SK-N-SH (cell line): ENCODE measurements around the gene SLC22A23. TPM values are rescaled to one million over a fixed set of nuclear protein-coding genes. Genes with fewer than 3 reads are reported as not detected.

Source experiments
- CTCF ChIA-PET: fragments of 300-600, 350-600 bp; formaldehyde crosslinking; extraction: SDS; loops from one replicate; lab custom pipeline; 2021; lab: Yijun Ruan, JAX
- POLR2A ChIA-PET: fragments of 350-600 bp; sonication (Branson Sonifier 250); formaldehyde crosslinking; extraction: SDS; loops from one replicate; lab custom pipeline; 2020; ENCODE audit warnings: antibody characterized with exemption, inconsistent platforms; lab: Yijun Ruan, JAX
- DNase-seq: peaks from one replicate; pipeline ENCODE4 v3.0.0; 2012
- H2AFZ ChIP-seq: fragments of 200-600 bp; sonication (generic); 2 replicates; pipeline ENCODE4 v1.8.1; 2016; ENCODE audit warnings: antibody characterized with exemption, mild to moderate bottlenecking, low read depth
- H3F3A ChIP-seq: fragments of 200-600 bp; sonication (generic); replicated peaks from 2 replicates; pipeline ENCODE3; 2016; ENCODE audit warnings: antibody characterized with exemption, mild to moderate bottlenecking; ENCODE audit not compliant: insufficient read depth
- H3K27ac ChIP-seq, 2 experiments: fragments of 200-500 bp in 1 of 2; fragments of 200-600 bp in 1 of 2; sonication (Bioruptor generic) in 1 of 2; sonication (generic), shearing (Covaris generic) in 1 of 2; 2 replicates each; pipeline versions ENCODE4 v1.5.1 to v1.6.1; 2014 to 2016; ENCODE audit warnings: low read depth in 2 of 2, inconsistent platforms in 1 of 2, low read length in 1 of 2, mild to moderate bottlenecking in 1 of 2, mixed read lengths in 1 of 2
- H3K27me3 ChIP-seq: fragments of 200-600 bp; sonication (generic), shearing (Covaris generic); 2 replicates; pipeline ENCODE4 v1.6.1; 2016; ENCODE audit warnings: mixed run types; ENCODE audit not compliant: insufficient read depth
- H3K36me3 ChIP-seq, 2 experiments: fragments of 200-500 bp in 1 of 2; fragments of 200-600 bp in 1 of 2; sonication (Bioruptor generic) in 1 of 2; sonication (generic) in 1 of 2; replicated peaks in 1 of 2; 2 replicates each; pipeline versions ENCODE3 to v1.5.1; 2014 to 2016; ENCODE audit warnings: low read length in 1 of 2, mild to moderate bottlenecking in 1 of 2; ENCODE audit not compliant: insufficient read depth in 2 of 2, control insufficient read depth in 1 of 2
- H3K4me1 ChIP-seq, 2 experiments: fragments of 200-500 bp in 1 of 2; fragments of 200-600 bp in 1 of 2; sonication (Bioruptor generic) in 1 of 2; sonication (generic), shearing (Covaris generic) in 1 of 2; 2 replicates each; pipeline versions ENCODE4 v1.5.1 to v1.6.1; 2014 to 2016; ENCODE audit warnings: low read depth in 1 of 2, low read length in 1 of 2, mixed run types in 1 of 2; ENCODE audit not compliant: insufficient read depth in 2 of 2, control insufficient read depth in 1 of 2
- H3K4me2 ChIP-seq: fragments of 200-600 bp; sonication (generic), shearing (Covaris generic); 2 replicates; pipeline ENCODE4 v1.6.1; 2017; ENCODE audit warnings: mixed run types
- H3K4me3 ChIP-seq, 2 experiments: fragments of 200-500 bp in 1 of 2; fragments of 200-600 bp in 1 of 2; sonication (Bioruptor generic) in 1 of 2; sonication (generic), shearing (Covaris generic) in 1 of 2; 2 replicates each; pipeline versions ENCODE4 v1.5.1 to v1.8.1; 2014 to 2016; ENCODE audit warnings: low read depth in 2 of 2, inconsistent platforms in 1 of 2, low read length in 1 of 2, mild to moderate bottlenecking in 1 of 2, mixed read lengths in 1 of 2, moderate library complexity in 1 of 2
- H3K79me2 ChIP-seq: fragments of 200-600 bp; sonication (generic); 2 replicates; pipeline ENCODE4 v1.8.1; 2017; ENCODE audit warnings: mild to moderate bottlenecking; ENCODE audit not compliant: insufficient read depth
- H3K9ac ChIP-seq: fragments of 200-600 bp; sonication (generic); 2 replicates; pipeline ENCODE4 v1.6.1; 2017; ENCODE audit warnings: mixed run types
- H3K9me2 ChIP-seq: fragments of 200-600 bp; sonication (generic); 2 replicates; pipeline ENCODE4 v1.6.1; 2017; ENCODE audit warnings: mixed run types
- H3K9me3 ChIP-seq: fragments of 200-600 bp; sonication (generic); 2 replicates; pipeline ENCODE4 v1.6.1; 2017; ENCODE audit warnings: mixed run types, mild to moderate bottlenecking, moderate library complexity
- H4K20me1 ChIP-seq: fragments of 200-600 bp; sonication (generic); 2 replicates; pipeline ENCODE4 v1.6.1; 2017; ENCODE audit warnings: mild to moderate bottlenecking, mixed run types; ENCODE audit not compliant: insufficient read depth
- EP300 ChIP-seq, 2 experiments: IDR thresholded peaks; 2 replicates each; pipeline versions ENCODE4 v1.4.0 to v1.6.1; 2012; ENCODE audit warnings: borderline replicate concordance in 1 of 2, low read depth in 1 of 2, low read length in 1 of 2
- FOSL2 ChIP-seq: IDR thresholded peaks from 2 replicates; pipeline ENCODE4 v1.4.0; 2012; ENCODE audit warnings: low read depth, mild to moderate bottlenecking, moderate library complexity, borderline replicate concordance
- FOXJ3 ChIP-seq: sonication (generic); formaldehyde crosslinking; IDR thresholded peaks from 2 replicates; pipeline ENCODE4 v1.5.1; 2020; ENCODE audit warnings: mild to moderate bottlenecking, missing genetic modification reagents
- FOXM1 ChIP-seq: IDR thresholded peaks from 2 replicates; pipeline ENCODE4 v1.4.0; 2012; ENCODE audit warnings: low read depth, mild to moderate bottlenecking
- MEF2A ChIP-seq: IDR thresholded peaks from 2 replicates; pipeline ENCODE4 v1.4.0; 2012; ENCODE audit warnings: low read depth, borderline replicate concordance
- RCOR1 ChIP-seq: fragments of 150-350 bp; IDR thresholded peaks from 2 replicates; pipeline ENCODE4 v1.6.1; 2017; ENCODE audit warnings: antibody characterized with exemption, low read length
- RFX5 ChIP-seq: IDR thresholded peaks from 2 replicates; pipeline ENCODE4 v1.6.1; 2012; ENCODE audit warnings: mild to moderate bottlenecking, improper control_type of control experiment, low read length
- TAF1 ChIP-seq: IDR thresholded peaks from 2 replicates; pipeline ENCODE4 v1.6.1; 2012; ENCODE audit warnings: low read depth, mild to moderate bottlenecking, low read length, moderate library complexity, borderline replicate concordance
- TCF12 ChIP-seq: IDR thresholded peaks from 2 replicates; pipeline ENCODE4 v1.4.0; 2012
- WGBS: methylation state at CpG from one replicate; pipeline ENCODE4 v1.1.6; 2017; ENCODE audit warnings: low lambda C conversion rate; 5-methylcytosine and 5-hydroxymethylcytosine counted together
- polyA plus RNA-seq, 3 experiments: library from polyadenylated mRNA; depleted of rRNA; stranded (reverse); fragments of >200 nt; gene quantifications; 2 replicates each; pipeline ENCODE4 v1.2.3, GENCODE V29; 2012
- TF ChIP-seq, protein P1 (sequence below): IDR thresholded peaks from 2 replicates; pipeline ENCODE4 v1.4.0; 2012; ENCODE audit warnings: low read depth, borderline replicate concordance
- TF ChIP-seq, protein P2 (sequence below): fragments of 200-600 bp; sonication (generic); IDR thresholded peaks from 2 replicates; pipeline ENCODE4 v1.6.1; 2017; ENCODE audit warnings: antibody characterized with exemption, mild to moderate bottlenecking, moderate library complexity
- TF ChIP-seq, protein P3 (sequence below): IDR thresholded peaks from 2 replicates; pipeline ENCODE4 v1.4.0; 2012; ENCODE audit warnings: low read depth, borderline replicate concordance
- TF ChIP-seq, protein P4 (sequence below): IDR thresholded peaks from 2 replicates; pipeline ENCODE4 v1.6.1; 2012; ENCODE audit warnings: mild to moderate bottlenecking, low read depth, low read length, moderate library complexity
- TF ChIP-seq, protein P5 (sequence below): fragments of 150-350 bp; IDR thresholded peaks from 2 replicates; pipeline ENCODE4 v1.6.1; 2016; ENCODE audit warnings: mild to moderate bottlenecking, low read depth, low read length
- TF ChIP-seq, protein P6 (sequence below): fragments of 150-350 bp; IDR thresholded peaks from 2 replicates; pipeline ENCODE4 v1.6.1; 2017; ENCODE audit warnings: antibody characterized with exemption, low read length, low read depth, borderline replicate concordance

The SLC22A23 gene
- polyA plus RNA-seq, 1 of the 3 experiments (the other 2 are of a cell fraction) = not detected

DNA sequence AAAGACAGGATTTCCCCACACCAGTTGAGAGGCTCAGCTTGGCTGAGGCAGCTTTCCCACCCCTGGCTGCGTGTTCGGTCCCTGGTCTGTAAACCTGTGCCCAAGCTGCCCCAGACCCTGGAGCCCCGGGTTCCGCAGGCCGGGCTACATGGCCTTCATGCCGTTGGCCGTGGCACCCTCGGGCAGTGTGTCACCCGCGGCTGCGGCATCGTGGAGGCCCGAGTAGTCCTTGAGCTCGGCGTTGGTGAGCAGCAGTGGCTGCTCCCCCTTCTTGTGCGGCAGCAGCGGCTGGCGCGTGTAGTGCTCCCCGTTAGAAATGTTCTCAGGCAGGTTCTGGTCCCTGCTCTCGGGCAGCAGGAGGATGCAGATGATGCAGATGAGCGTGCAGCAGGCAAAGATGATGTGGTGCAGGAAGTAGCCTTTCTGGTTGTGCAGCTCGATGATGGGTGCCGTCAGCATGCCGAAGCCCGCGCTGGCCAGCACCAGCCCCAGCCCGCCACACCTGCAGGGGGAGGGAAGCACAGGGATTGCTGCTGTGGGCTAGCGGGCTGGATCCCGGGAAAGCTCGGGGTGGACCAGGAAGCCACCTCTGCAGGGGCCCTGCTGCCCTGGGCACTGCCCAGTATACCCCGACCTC is 183.8 kb downstream of the SLC22A23 start:
- Histone ChIP-seq H3K4me3 (no peak overlapping the region), H3F3A (no peaks in the 10 kb centered on the region), H3K4me1 (peaks cover 0 to 14% of the 10 kb centered on the region in 2 experiments; a peak in 1 of 4 replicates), H4K20me1 (no peaks in the 10 kb centered on the region), H3K4me2 (no peak overlapping the region), H3K36me3 (peaks cover 5 to 48% of the 10 kb centered on the region in 2 experiments)
- WGBS = 90% methylated on average over 22 of the region's 32 CpGs
- CTCF ChIA-PET = interaction anchor here (1.1 to 2.8 kb wide), 3 partner anchors 13 to 883 kb away, joined by 3 to 13 read pairs (median 5); no protein-coding TSS in a partner anchor
- TF ChIP-seq, protein P1, sequence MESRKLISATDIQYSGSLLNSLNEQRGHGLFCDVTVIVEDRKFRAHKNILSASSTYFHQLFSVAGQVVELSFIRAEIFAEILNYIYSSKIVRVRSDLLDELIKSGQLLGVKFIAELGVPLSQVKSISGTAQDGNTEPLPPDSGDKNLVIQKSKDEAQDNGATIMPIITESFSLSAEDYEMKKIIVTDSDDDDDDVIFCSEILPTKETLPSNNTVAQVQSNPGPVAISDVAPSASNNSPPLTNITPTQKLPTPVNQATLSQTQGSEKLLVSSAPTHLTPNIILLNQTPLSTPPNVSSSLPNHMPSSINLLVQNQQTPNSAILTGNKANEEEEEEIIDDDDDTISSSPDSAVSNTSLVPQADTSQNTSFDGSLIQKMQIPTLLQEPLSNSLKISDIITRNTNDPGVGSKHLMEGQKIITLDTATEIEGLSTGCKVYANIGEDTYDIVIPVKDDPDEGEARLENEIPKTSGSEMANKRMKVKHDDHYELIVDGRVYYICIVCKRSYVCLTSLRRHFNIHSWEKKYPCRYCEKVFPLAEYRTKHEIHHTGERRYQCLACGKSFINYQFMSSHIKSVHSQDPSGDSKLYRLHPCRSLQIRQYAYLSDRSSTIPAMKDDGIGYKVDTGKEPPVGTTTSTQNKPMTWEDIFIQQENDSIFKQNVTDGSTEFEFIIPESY = no peak
- no peak for TF ChIP-seq TAF1
- TF ChIP-seq, protein P2, sequence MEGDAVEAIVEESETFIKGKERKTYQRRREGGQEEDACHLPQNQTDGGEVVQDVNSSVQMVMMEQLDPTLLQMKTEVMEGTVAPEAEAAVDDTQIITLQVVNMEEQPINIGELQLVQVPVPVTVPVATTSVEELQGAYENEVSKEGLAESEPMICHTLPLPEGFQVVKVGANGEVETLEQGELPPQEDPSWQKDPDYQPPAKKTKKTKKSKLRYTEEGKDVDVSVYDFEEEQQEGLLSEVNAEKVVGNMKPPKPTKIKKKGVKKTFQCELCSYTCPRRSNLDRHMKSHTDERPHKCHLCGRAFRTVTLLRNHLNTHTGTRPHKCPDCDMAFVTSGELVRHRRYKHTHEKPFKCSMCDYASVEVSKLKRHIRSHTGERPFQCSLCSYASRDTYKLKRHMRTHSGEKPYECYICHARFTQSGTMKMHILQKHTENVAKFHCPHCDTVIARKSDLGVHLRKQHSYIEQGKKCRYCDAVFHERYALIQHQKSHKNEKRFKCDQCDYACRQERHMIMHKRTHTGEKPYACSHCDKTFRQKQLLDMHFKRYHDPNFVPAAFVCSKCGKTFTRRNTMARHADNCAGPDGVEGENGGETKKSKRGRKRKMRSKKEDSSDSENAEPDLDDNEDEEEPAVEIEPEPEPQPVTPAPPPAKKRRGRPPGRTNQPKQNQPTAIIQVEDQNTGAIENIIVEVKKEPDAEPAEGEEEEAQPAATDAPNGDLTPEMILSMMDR = no peak
- TF ChIP-seq MEF2A = no peak
- TF ChIP-seq RCOR1 = no peak
- TF ChIP-seq, protein P3, sequence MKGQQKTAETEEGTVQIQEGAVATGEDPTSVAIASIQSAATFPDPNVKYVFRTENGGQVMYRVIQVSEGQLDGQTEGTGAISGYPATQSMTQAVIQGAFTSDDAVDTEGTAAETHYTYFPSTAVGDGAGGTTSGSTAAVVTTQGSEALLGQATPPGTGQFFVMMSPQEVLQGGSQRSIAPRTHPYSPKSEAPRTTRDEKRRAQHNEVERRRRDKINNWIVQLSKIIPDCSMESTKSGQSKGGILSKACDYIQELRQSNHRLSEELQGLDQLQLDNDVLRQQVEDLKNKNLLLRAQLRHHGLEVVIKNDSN = no peak
- no peak for TF ChIP-seq TCF12
- TF ChIP-seq RFX5 = no peak
- TF ChIP-seq, protein P4, sequence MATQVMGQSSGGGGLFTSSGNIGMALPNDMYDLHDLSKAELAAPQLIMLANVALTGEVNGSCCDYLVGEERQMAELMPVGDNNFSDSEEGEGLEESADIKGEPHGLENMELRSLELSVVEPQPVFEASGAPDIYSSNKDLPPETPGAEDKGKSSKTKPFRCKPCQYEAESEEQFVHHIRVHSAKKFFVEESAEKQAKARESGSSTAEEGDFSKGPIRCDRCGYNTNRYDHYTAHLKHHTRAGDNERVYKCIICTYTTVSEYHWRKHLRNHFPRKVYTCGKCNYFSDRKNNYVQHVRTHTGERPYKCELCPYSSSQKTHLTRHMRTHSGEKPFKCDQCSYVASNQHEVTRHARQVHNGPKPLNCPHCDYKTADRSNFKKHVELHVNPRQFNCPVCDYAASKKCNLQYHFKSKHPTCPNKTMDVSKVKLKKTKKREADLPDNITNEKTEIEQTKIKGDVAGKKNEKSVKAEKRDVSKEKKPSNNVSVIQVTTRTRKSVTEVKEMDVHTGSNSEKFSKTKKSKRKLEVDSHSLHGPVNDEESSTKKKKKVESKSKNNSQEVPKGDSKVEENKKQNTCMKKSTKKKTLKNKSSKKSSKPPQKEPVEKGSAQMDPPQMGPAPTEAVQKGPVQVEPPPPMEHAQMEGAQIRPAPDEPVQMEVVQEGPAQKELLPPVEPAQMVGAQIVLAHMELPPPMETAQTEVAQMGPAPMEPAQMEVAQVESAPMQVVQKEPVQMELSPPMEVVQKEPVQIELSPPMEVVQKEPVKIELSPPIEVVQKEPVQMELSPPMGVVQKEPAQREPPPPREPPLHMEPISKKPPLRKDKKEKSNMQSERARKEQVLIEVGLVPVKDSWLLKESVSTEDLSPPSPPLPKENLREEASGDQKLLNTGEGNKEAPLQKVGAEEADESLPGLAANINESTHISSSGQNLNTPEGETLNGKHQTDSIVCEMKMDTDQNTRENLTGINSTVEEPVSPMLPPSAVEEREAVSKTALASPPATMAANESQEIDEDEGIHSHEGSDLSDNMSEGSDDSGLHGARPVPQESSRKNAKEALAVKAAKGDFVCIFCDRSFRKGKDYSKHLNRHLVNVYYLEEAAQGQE = no peak
- TF ChIP-seq FOXJ3 (CRISPR knock-in tag) = no peak
- TF ChIP-seq FOSL2 = no peak
- TF ChIP-seq, protein P5, sequence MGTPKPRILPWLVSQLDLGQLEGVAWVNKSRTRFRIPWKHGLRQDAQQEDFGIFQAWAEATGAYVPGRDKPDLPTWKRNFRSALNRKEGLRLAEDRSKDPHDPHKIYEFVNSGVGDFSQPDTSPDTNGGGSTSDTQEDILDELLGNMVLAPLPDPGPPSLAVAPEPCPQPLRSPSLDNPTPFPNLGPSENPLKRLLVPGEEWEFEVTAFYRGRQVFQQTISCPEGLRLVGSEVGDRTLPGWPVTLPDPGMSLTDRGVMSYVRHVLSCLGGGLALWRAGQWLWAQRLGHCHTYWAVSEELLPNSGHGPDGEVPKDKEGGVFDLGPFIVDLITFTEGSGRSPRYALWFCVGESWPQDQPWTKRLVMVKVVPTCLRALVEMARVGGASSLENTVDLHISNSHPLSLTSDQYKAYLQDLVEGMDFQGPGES = no peak
- no peak for TF ChIP-seq FOXM1
- TF ChIP-seq, protein P6, sequence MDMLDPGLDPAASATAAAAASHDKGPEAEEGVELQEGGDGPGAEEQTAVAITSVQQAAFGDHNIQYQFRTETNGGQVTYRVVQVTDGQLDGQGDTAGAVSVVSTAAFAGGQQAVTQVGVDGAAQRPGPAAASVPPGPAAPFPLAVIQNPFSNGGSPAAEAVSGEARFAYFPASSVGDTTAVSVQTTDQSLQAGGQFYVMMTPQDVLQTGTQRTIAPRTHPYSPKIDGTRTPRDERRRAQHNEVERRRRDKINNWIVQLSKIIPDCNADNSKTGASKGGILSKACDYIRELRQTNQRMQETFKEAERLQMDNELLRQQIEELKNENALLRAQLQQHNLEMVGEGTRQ = no peak
- no peak for TF ChIP-seq EP300 (IDR thresholded peaks at IDR 0.05; ENCODE audit: borderline replicate concordance in 1 of 2, low read depth in 1 of 2, low read length in 1 of 2)
- TF ChIP-seq, all 33 proteins: peak for 0
- Histone ChIP-seq H3K27ac (no peak overlapping the region), H3K9me3 (no peaks in the 10 kb centered on the region), H3K9me2 (no peaks in the 10 kb centered on the region), H3K9ac (no peak overlapping the region), H3K27me3 (no peaks in the 10 kb centered on the region), H2AFZ (no peak overlapping the region), H3K79me2 (0 out of 2 replicates have a peak, but pooled peaks cover 4% of the 10 kb centered on the region)
- DNase-seq = no peak
- POLR2A ChIA-PET = interaction anchor here (0.9 kb wide), 1 partner anchor 11 kb away, joined by 4 read pairs; no protein-coding TSS in a partner anchor
